ENCODE data around the gene MOSMO. TPM values are rescaled to one million over a fixed set of nuclear protein-coding genes. Genes with fewer than 3 reads are reported as not detected.

MOSMO gene
- total and polyA plus RNA-seq, 11 donors, result 8.7 to 15.0 (median 11.7) TPM

GRCh38 chr16:22070361-22071330 lies 62.7 kb downstream of the MOSMO start:
- intact Hi-C loops (cut with DNase I), result loop anchor here in 2 of 10 donors (10.0 kb wide), 1 partner anchor 114 kb away; no protein-coding TSS in a partner anchor
- H3K4me3 ChIP-seq, result peak overlapping the region in 2 of 12 donors; percentile 1 to 3
- no peaks in the 10 kb centered on the region for H3K27me3 ChIP-seq
- DNase-seq (no peak), ATAC-seq (peak in 3 of 4 donors; percentile 31 to 57 (median 31))
- peak overlapping the region in 6 of 12 donors; percentile 6 to 30 (median 15) for H3K27ac ChIP-seq
- WGBS, 4 donors, result 43 to 57% (median 53%) methylated on average over 12 of the region's 12 CpGs
- TF ChIP-seq POLR2A (IDR thresholded peaks at IDR 0.05), result no peak
- TF ChIP-seq, protein P1, sequence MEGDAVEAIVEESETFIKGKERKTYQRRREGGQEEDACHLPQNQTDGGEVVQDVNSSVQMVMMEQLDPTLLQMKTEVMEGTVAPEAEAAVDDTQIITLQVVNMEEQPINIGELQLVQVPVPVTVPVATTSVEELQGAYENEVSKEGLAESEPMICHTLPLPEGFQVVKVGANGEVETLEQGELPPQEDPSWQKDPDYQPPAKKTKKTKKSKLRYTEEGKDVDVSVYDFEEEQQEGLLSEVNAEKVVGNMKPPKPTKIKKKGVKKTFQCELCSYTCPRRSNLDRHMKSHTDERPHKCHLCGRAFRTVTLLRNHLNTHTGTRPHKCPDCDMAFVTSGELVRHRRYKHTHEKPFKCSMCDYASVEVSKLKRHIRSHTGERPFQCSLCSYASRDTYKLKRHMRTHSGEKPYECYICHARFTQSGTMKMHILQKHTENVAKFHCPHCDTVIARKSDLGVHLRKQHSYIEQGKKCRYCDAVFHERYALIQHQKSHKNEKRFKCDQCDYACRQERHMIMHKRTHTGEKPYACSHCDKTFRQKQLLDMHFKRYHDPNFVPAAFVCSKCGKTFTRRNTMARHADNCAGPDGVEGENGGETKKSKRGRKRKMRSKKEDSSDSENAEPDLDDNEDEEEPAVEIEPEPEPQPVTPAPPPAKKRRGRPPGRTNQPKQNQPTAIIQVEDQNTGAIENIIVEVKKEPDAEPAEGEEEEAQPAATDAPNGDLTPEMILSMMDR (IDR thresholded peaks at IDR 0.05), result no peak
- H3K36me3 ChIP-seq, result peaks cover 0 to 4% (median 0%) of the 10 kb centered on the region in 9 donors
- H3K9me3 ChIP-seq, result peaks cover 0 to 15% (median 0%) of the 10 kb centered on the region in 12 donors
- H3K4me1 ChIP-seq, result peaks cover 0 to 35% (median 19%) of the 10 kb centered on the region in 12 donors

GRCh38 chr16:22071331-22071910 lies 63.5 kb downstream of the MOSMO start:
- Histone ChIP-seq H3K4me3 (peak overlapping the region in 2 of 12 donors; percentile 1 to 3), H3K27me3 (no peaks in the 10 kb centered on the region), H3K36me3 (peaks cover 0 to 11% (median 0%) of the 10 kb centered on the region in 9 donors), H3K4me1 (peaks cover 0 to 35% (median 19%) of the 10 kb centered on the region in 12 donors), H3K9me3 (peaks cover 0 to 12% (median 0%) of the 10 kb centered on the region in 12 donors), H3K27ac (peak overlapping the region in 5 of 12 donors; percentile 1 to 30 (median 12))
- TF ChIP-seq, protein P1 (IDR thresholded peaks at IDR 0.05), result no peak
- TF ChIP-seq POLR2A (IDR thresholded peaks at IDR 0.05), result no peak
- peak in 2 of 4 donors; percentile 28 to 31 for ATAC-seq
- WGBS, 4 donors, result 58 to 64% (median 62%) methylated on average over 7 of the region's 7 CpGs
- intact Hi-C loops (cut with DNase I), result loop anchor here in 2 of 10 donors (10.0 kb wide), 1 partner anchor 113 kb away; no protein-coding TSS in a partner anchor
- DNase-seq, result no peak

GRCh38 chr16:22073350-22073749 lies 65.4 kb downstream of the MOSMO start:
- Histone ChIP-seq H3K27ac (no peak overlapping the region), H3K4me3 (no peak overlapping the region), H3K27me3 (no peaks in the 10 kb centered on the region), H3K4me1 (peaks cover 0 to 42% (median 19%) of the 10 kb centered on the region in 12 donors), H3K9me3 (no peaks in the 10 kb centered on the region), H3K36me3 (peaks cover 0 to 22% (median 0%) of the 10 kb centered on the region in 9 donors)
- TF ChIP-seq POLR2A (IDR thresholded peaks at IDR 0.05), result no peak
- TF ChIP-seq, protein P1 (IDR thresholded peaks at IDR 0.05), result no peak
- ATAC-seq (no peak), DNase-seq (no peak)
- intact Hi-C loops (cut with DNase I), result loop anchor here in 2 of 10 donors (10.0 kb wide), 1 partner anchor 111 kb away; no protein-coding TSS in a partner anchor
- WGBS, 4 donors, result 48 to 67% (median 54%) methylated on average over 3 of the region's 3 CpGs

All from heart left ventricle (tissue), 16 donors.